PC-9 (cell line): Measurements from ENCODE around the gene SPIN1. TPM values are rescaled to one million over a fixed set of nuclear protein-coding genes. Genes with fewer than 3 reads are reported as not detected.

Experiments
- BruUV-seq: library from RNA; stranded (reverse); fragments of 400-500 nt; replicated peaks from 2 replicates; lab custom pipeline; 2021; lab: Mats Ljungman, UMichigan
- CTCF ChIA-PET: fragments of 300-600 bp; sonication (Branson Sonifier 250); formaldehyde crosslinking; loops from one replicate; lab custom pipeline; 2022; ENCODE audit warnings: antibody characterized with exemption; lab: Charles Lee
- POLR2A ChIA-PET: fragments of 300-600 bp; sonication (Branson Sonifier 250); formaldehyde crosslinking; loops from one replicate; lab custom pipeline; 2022; ENCODE audit warnings: antibody characterized with exemption; ENCODE audit not compliant: unreplicated experiment; lab: Charles Lee
- DNase-seq, 2 experiments: peaks; one replicate each; pipeline versions ENCODE4 v3.0.0 to v3.0.0-alpha.2; 2015 to 2022; ENCODE audit warnings: mixed read lengths in 1 of 2
- H2AFZ ChIP-seq: fragments of 200-600 bp; sonication (generic); 2 replicates; pipeline ENCODE4 v1.8.1; 2017; ENCODE audit warnings: antibody characterized with exemption
- H3F3A ChIP-seq: fragments of 200-600 bp; sonication (generic); 2 replicates; pipeline ENCODE4 v1.8.1; 2017; ENCODE audit warnings: antibody characterized with exemption, mild to moderate bottlenecking, low read depth; ENCODE audit not compliant: insufficient read depth
- H3K27ac ChIP-seq: fragments of 200-600 bp; sonication (generic); 2 replicates; pipeline ENCODE4 v1.6.1; 2016; ENCODE audit warnings: mixed run types
- H3K27me3 ChIP-seq: fragments of 200-600 bp; sonication (generic); 2 replicates; pipeline ENCODE4 v1.6.1; 2016; ENCODE audit warnings: low read depth, mixed run types; ENCODE audit not compliant: insufficient read depth
- H3K36me3 ChIP-seq: fragments of 200-600 bp; sonication (generic); 2 replicates; pipeline ENCODE4 v1.6.1; 2016; ENCODE audit warnings: low read depth, mixed run types
- H3K4me1 ChIP-seq: fragments of 200-600 bp; sonication (generic); replicated peaks from 2 replicates; pipeline ENCODE4 v1.6.1; 2016; ENCODE audit warnings: mixed run types; ENCODE audit not compliant: insufficient read depth
- H3K4me2 ChIP-seq: fragments of 200-600 bp; sonication (generic); 2 replicates; pipeline ENCODE4 v1.6.1; 2017; ENCODE audit warnings: mixed run types
- H3K4me3 ChIP-seq: fragments of 200-600 bp; sonication (generic); 2 replicates; pipeline ENCODE4 v1.6.1; 2016; ENCODE audit warnings: mixed run types
- H3K79me2 ChIP-seq: fragments of 200-600 bp; sonication (generic); 2 replicates; pipeline ENCODE4 v1.6.1; 2017; ENCODE audit warnings: low read depth, mixed run types
- H3K9me2 ChIP-seq: fragments of 200-600 bp; sonication (generic); 2 replicates; pipeline ENCODE4 v1.8.1; 2017; ENCODE audit warnings: mild to moderate bottlenecking; ENCODE audit not compliant: insufficient read depth
- H3K9me3 ChIP-seq: fragments of 200-600 bp; sonication (generic); 2 replicates; pipeline ENCODE4 v1.8.1; 2016; ENCODE audit warnings: low read depth; ENCODE audit not compliant: insufficient read depth
- H4K20me1 ChIP-seq: fragments of 200-600 bp; sonication (generic); 2 replicates; pipeline ENCODE4 v1.8.1; 2017; ENCODE audit not compliant: insufficient read depth
- EZH2 ChIP-seq: fragments of 200-600 bp; sonication (generic); IDR thresholded peaks from 2 replicates; pipeline ENCODE4 v1.8.0; 2017; ENCODE audit warnings: antibody characterized with exemption, low read depth
- intact Hi-C: fragments of 100-400 bp; cut with micrococcal nuclease; formaldehyde crosslinking; loops from one replicate; pipeline ENCODE4 v1.10.0; 2022; ENCODE audit not compliant: unreplicated experiment
- total RNA-seq: library from RNA; stranded (reverse); gene quantifications from 2 replicates; pipeline ENCODE4 v1.2.3, GENCODE V29; 2021
- TF ChIP-seq, protein P1 (sequence below): fragments of 200-600 bp; sonication (generic); conservative IDR thresholded peaks from 2 replicates; pipeline ENCODE4 v1.6.1; 2017; ENCODE audit warnings: mixed run types, antibody characterized with exemption, mild to moderate bottlenecking, moderate library complexity

Gene SPIN1
- total RNA-seq, 1 experiment from 2014 or later: 102 TPM

DNA sequence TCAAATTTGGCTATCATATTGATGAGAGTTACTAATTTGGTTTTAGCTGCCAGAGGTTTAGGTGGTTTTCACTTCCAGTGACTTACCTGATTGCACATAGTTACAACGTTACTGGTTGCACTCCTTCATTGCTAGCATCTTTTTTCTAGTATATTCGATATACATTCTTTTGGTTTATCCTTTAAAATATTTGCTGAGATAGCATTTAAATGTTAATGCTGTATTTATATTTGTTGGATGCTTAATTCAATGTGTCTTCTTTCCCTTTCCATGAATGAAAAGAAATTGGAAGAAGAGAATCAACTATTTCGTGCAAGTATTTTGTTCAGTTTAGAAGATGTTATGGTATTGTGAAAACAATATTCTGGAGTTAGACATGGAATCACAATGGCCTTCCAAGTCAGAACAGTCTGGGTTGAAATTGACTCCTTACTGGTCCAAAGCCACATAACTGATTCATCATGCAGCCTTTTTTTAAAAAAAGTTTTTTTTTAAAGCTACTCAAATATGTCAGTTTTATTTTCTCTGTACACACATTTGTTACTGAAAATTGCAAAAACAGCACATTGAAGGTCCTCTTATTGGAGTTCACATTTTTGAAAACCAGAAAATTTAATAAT, 2.2 kb downstream of the SPIN1 start:
- peak overlapping the region; percentile 99 for H3K4me3 ChIP-seq

DNA sequence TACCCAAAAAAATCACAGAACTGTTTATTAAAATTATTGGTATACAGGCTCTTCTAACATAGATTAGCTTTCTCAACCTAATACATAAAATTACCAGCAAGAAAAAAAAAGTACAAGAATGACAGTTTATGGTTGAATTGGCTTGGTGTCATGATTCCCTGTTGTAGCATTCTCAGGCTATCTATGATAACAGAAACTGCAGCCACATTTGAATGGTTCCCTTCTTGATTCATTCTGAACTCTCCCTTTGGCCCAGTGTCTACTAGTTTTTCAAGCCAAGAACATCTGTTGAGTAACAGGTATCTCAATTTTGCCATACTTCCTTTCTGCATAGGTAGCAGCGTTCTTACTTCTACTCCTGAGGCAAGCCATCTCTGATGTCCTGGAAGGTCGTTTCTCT, 3.0 kb downstream of the SPIN1 start:
- no peak overlapping the region for H2AFZ ChIP-seq
- CTCF ChIA-PET: interaction anchor here (0.6 to 1.0 kb wide), 2 partner anchors 42 to 121 kb away, joined by 3 to 5 read pairs; no protein-coding TSS in a partner anchor
- no peak overlapping the region for H3K4me3 ChIP-seq
- POLR2A ChIA-PET: no interaction called here
- H3K4me2 ChIP-seq: peak overlapping the region; percentile 99; the same call in 1 of the 2 replicates
- no TSS peak for BruUV-seq
- H3K9me3 ChIP-seq: no peaks in the 10 kb centered on the region
- no peaks in the 10 kb centered on the region for H3K27me3 ChIP-seq
- TF ChIP-seq, protein P1, sequence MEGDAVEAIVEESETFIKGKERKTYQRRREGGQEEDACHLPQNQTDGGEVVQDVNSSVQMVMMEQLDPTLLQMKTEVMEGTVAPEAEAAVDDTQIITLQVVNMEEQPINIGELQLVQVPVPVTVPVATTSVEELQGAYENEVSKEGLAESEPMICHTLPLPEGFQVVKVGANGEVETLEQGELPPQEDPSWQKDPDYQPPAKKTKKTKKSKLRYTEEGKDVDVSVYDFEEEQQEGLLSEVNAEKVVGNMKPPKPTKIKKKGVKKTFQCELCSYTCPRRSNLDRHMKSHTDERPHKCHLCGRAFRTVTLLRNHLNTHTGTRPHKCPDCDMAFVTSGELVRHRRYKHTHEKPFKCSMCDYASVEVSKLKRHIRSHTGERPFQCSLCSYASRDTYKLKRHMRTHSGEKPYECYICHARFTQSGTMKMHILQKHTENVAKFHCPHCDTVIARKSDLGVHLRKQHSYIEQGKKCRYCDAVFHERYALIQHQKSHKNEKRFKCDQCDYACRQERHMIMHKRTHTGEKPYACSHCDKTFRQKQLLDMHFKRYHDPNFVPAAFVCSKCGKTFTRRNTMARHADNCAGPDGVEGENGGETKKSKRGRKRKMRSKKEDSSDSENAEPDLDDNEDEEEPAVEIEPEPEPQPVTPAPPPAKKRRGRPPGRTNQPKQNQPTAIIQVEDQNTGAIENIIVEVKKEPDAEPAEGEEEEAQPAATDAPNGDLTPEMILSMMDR: no peak
- TF ChIP-seq EZH2: no peak
- H4K20me1 ChIP-seq: peaks cover 15% of the 10 kb centered on the region; the same call in 1 of the 2 replicates
- peaks cover 89% of the 10 kb centered on the region for H3K79me2 ChIP-seq
- no peak overlapping the region for H3K27ac ChIP-seq
- H3K9me2 ChIP-seq: no peaks in the 10 kb centered on the region
- H3F3A ChIP-seq: peaks cover 21% of the 10 kb centered on the region
- no peak for DNase-seq
- peaks cover 6% of the 10 kb centered on the region; the same call in 1 of the 2 replicates for H3K36me3 ChIP-seq
- intact Hi-C loops: no loop called here
- H3K4me1 ChIP-seq: peaks cover 28% of the 10 kb centered on the region

More for the DNA sequence above, 2.2 kb downstream of the SPIN1 start:
- peak overlapping the region; percentile 99 for H3K4me2 ChIP-seq
- intact Hi-C loops: loop anchor here (1.0 kb wide), 1 partner anchor 217 kb away; no protein-coding TSS in a partner anchor
- no peak overlapping the region for H3K27ac ChIP-seq
- ChIA-PET CTCF (interaction anchor here (0.6 to 1.0 kb wide), 2 partner anchors 43 to 120 kb away, joined by 3 to 5 read pairs; no protein-coding TSS in a partner anchor), POLR2A (no interaction called here)
- peaks cover 29% of the 10 kb centered on the region for H3K4me1 ChIP-seq
- H3K79me2 ChIP-seq: peaks cover 87% of the 10 kb centered on the region
- H3F3A ChIP-seq: peaks cover 21% of the 10 kb centered on the region
- H3K9me3 ChIP-seq: no peaks in the 10 kb centered on the region
- BruUV-seq: no TSS peak
- no peak overlapping the region for H2AFZ ChIP-seq
- TF ChIP-seq EZH2: no peak
- TF ChIP-seq, protein P1: no peak
- H3K36me3 ChIP-seq: peaks cover 6% of the 10 kb centered on the region; the same call in 1 of the 2 replicates
- peaks cover 12% of the 10 kb centered on the region; the same call in 1 of the 2 replicates for H4K20me1 ChIP-seq
- no peaks in the 10 kb centered on the region for H3K9me2 ChIP-seq
- no peaks in the 10 kb centered on the region for H3K27me3 ChIP-seq
- no peak for DNase-seq

DNA sequence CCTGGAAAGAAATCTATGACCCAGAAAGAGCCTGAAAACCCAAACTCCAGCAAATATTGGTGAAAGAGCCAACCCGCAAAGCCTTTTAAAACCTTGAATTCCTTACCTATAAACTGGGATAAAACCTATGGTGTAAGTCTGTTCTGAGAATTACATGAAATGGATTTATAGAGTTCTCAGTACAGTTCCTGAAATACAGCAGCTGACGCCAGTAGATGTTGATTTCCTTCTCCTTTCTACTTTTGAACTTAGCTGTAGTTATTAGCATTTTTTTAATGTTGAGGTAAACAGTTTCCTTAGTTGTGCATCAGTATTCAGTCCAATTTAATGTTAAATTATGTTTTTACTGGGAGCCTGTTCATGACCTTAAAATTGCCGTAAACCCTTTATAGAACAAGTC, 3.7 kb downstream of the SPIN1 start:
- H4K20me1 ChIP-seq: peaks cover 20% of the 10 kb centered on the region; the same call in 1 of the 2 replicates
- ChIA-PET POLR2A (interaction anchor here (0.6 kb wide), 1 partner anchor 10 kb away, joined by 6 read pairs; no protein-coding TSS in a partner anchor), CTCF (no interaction called here)
- no peaks in the 10 kb centered on the region for H3K9me3 ChIP-seq
- H3K36me3 ChIP-seq: peaks cover 6% of the 10 kb centered on the region; the same call in 1 of the 2 replicates
- BruUV-seq: no TSS peak
- H3K27ac ChIP-seq: no peak overlapping the region
- no peak overlapping the region for H3K4me2 ChIP-seq
- peaks cover 89% of the 10 kb centered on the region for H3K79me2 ChIP-seq
- no peaks in the 10 kb centered on the region for H3K9me2 ChIP-seq
- H2AFZ ChIP-seq: no peak overlapping the region
- peaks cover 19% of the 10 kb centered on the region for H3F3A ChIP-seq
- no peaks in the 10 kb centered on the region for H3K27me3 ChIP-seq
- H3K4me3 ChIP-seq: no peak overlapping the region
- peaks cover 21% of the 10 kb centered on the region for H3K4me1 ChIP-seq
- DNase-seq: no peak
- TF ChIP-seq, protein P1: no peak
- TF ChIP-seq EZH2: no peak
- intact Hi-C loops: no loop called here
